T1000 (cell line): Measurements from ENCODE around the gene ZIM2.

ENCODE experiments used
- DNase-seq: peaks from one replicate; lab custom pipeline; 2025; ENCODE audit warnings: mixed read lengths; lab: John Stamatoyannopoulos, UW

Gene ZIM2

DNA sequence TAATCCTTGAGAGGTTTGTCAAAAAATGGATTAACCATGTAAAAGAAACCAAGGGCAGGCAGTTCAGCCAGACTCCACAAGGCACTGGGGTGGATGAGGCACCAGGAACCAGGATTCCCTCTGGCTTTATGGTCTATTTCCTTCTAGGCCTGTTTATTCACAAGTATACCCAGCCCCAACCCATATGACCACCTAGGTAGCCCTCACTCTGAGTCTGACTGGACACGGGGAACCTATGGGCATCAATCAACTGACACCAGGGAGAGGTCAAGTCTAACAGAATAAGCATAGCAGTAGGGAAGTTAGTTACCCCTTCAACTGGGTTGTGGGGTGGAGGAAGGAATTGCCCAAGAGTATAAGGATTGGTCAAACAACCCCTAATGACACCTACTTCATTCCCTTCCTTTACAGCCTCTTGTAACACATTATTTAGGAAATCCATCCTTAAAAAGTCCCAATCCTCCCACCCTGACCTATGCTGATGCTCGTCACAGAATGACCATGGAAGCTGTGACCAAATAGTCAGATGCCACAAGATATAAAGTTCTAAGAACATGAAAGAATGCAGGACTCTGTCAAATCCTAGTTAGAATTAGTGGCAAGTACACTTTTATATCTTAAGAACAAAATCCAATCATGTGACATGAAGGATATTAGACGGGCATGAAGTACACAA is 31.7 kb downstream of the ZIM2 start:
- DNase-seq, result no peak

DNA sequence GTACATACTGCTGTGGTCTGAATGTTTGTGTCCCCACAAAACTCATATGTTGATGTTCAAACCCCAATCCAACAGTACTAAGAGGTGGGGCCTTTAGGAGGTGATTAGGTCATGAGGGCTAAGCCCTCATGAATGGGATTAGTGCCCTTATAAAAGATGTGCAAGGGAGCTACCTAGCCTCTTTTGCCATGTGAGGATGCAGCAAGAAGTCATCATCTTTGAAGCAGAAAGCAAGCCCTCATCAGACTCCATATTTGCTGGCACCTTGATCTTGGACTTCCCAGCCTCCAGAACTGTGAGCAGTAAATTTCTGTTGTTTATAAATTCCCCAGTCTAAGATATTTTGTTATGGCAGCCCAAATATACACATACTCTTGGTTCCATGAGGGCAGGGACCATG is 33.9 kb downstream of the ZIM2 start:
- no peak for DNase-seq

GRCh38 chr19:56778351-56778750 is 62.2 kb downstream of the ZIM2 start:
- DNase-seq, result no peak

GRCh38 chr19:56769650-56770049 is 70.9 kb downstream of the ZIM2 start:
- DNase-seq, result no peak

DNA sequence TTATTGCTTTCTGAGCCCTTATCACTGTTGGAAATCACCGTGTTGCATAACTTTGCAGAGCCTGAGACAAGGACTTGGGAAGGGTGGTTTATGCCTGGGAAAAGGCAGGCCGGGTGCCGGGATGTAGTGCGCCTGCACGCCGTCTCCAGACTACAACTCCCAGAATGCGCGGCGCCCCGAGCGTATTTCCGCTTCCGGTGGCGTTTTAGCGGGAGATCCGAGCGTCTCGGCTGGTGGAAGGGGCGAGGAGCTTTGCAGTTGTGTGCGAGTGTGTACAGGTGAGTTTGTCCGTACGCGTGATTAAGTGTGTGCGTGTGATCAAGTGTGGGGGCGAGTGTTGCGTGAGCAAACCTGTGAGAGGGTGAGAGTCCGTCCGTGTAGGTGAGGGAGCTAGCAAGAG is 75.4 kb downstream of the ZIM2 start:
- no peak for DNase-seq

DNA sequence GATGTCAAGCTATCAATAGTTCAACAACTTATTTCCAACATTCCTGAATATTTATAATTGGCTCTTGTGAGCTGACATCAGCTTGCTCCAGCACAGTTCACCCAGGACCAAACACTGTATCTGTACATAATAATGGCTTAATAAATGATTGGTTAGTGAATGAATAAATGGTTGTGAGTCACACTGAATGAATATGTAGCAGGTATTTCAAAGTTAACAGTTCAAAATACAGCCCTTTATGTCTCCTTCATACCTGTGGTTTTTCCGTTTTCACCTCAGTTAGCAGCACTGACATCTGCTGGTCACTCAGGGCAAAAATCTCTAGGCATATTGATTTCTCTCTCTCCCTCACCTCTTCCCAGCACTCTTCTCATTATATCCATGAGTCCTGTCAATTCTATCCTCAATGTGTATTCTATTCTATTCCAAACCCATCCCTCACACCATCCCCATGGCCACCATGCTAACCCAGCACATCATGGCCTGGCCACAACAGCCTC is 76.3 kb downstream of the ZIM2 start:
- no peak for DNase-seq

DNA sequence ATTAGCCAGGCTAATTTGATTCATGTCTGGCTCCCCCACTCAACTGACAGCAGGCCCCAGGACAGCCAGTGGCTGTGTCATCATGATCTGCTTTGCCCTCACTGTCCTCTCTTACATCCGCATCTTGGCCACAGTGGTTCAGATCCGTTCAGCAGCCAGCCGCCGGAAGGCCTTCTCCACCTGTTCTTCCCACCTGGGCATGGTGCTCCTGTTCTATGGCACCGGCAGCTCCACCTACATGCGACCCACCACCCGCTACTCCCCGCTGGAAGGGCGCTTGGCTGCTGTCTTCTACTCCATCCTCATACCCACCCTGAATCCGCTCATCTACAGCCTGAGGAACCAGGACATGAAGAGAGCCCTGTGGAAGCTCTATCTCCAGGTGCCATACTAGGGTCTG is 79.7 kb downstream of the ZIM2 start:
- DNase-seq, result no peak

DNA sequence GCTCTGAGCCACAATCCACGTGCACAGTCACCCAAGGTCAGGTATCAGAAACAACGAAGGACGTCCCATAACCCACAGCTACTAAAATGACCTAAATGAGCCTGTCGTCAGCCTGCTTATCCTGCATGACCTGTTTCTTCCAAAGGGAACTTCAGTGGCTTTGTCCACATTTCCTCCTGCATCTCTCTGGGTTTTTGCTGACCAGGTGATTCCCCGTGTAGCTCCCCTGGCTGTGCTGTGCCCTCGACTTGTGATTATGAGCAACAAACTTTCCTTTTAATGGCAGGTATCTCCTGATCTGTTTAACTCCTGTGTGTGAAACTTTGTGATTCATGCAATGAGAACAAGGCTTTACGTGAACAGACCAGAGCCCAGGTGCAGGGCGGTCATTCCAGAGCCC is 81.0 kb downstream of the ZIM2 start:
- no peak for DNase-seq

DNA sequence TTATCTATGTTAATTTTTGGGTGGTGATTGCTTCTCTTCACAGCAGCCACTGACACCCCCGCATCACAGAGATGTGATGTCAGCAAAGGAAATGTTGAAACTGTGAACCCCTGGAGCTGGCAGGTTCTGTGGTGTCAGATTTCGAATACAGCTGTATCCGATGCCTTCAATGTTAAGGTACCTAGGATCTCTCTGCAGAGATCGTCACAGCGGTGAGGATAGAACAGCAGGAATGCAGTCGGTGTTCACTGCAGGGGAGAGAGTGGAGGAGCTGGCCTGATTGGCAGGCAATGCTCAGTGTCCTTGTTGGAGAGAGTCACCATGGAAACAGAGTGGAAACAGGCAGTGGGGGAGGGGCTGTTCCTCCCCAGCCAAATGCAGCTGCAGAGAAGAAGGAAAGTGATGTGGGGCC is 89.4 kb downstream of the ZIM2 start:
- DNase-seq, result no peak

DNA sequence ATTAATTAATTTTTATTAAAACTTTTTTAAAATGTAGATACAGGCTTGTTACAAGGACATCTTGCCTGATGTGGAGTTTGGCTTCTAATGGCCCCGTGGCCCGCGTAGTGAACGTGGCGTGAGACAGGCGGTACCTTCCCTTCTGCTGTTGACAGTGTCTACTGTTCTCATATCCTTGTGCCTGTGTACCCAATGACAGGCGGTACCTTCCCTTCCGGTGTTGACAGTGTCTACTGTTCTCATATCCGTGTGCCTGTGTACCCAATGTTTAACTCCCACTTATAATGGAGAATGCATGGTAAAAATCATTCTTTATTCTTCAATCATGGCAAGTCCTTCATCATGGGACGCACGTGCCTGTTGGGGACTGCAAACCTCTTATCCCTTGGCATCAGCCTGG is 89.9 kb downstream of the ZIM2 start:
- DNase-seq, result no peak

DNA sequence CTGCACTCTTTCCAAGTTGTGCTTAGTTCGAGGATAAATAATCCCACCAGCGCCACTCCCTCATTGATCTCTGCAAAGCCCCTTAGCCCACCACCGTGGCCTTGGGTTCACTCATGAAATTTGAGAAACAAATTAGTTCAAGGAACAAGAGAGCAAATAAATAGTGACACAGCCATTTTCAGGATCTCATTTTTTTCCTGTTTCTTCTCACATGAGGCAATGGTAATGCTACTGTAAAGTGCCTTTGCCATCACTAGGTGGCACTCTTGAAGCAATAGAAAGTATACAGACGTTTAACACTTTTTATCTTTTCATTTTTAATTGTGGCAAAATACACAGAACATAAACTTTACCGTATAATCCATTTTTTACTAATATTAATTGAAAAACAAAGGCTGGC is 92.1 kb downstream of the ZIM2 start:
- DNase-seq, result no peak

DNA sequence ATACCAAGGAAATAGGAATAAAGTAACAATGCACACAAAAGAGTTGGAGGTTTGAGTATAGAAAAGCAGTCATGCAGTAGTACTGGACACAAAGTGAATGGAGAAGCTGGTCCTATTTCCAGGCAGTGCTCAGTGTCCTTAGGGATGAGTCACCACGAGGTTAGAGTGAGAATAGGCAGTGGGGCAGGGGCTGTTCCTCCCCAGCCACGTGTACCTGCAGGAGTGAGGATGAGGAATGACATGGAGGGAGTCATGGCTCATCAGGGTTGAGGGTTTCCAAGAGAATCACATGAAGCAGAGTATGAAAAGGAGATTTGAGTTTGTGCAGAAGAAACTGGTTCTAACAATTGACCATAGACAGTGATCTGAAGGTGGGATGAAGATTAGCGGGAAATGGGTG is 94.2 kb downstream of the ZIM2 start:
- DNase-seq, result no peak

GRCh38 chr19:56740501-56740900 is 100.0 kb downstream of the ZIM2 start:
- DNase-seq, result no peak

- DNase-seq, result no peak
Observed at GRCh38 chr19:56736571-56736970, 104.0 kb downstream of the ZIM2 start.

- DNase-seq, result no peak
Observed at GRCh38 chr19:56732976-56733375, 107.5 kb downstream of the ZIM2 start.

DNA sequence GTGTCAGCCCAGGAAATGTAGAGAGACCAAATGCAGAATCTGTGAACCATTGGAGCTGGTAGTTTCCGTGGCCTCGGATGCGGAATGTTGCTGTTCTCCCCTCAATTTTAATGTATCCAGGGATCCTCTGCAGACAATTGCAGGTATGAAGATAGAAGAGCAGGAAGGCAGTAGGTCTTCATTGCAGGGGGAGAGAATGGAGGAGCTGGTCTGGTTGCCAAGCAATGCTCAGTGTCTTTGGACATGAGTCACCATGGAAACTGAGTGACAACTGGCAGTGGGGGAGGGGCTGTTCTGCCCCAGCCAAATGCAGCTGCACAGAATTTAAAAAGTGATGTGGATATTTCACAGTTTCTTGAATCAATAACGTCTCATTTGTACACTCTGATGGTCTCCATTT is 112.8 kb downstream of the ZIM2 start:
- no peak for DNase-seq

- no peak for DNase-seq
Observed at GRCh38 chr19:56725829-56726424, 114.6 kb downstream of the ZIM2 start.
